Testis (tissue), 3 donors: ENCODE results near the gene DOK3. TPM values are rescaled to one million over a fixed set of nuclear protein-coding genes. Genes with fewer than 3 reads are reported as not detected.

ENCODE experiments used
- DNase-seq: peaks from one replicate; pipeline ENCODE4 v3.0.0-alpha.2; 2019
- H3K27ac ChIP-seq, 2 donors: fragments of 200-600 bp; sonication (generic); one replicate each; pipeline ENCODE4 v1.5.1; 2019
- H3K27me3 ChIP-seq: fragments of 200-600 bp; sonication (generic); one replicate; pipeline ENCODE4 v1.5.1; 2019
- H3K36me3 ChIP-seq: fragments of 200-600 bp; sonication (generic); one replicate; pipeline ENCODE4 v1.5.1; 2017; ENCODE audit warnings: low read depth; ENCODE audit errors: missing control alignments
- H3K4me1 ChIP-seq: fragments of 200-600 bp; sonication (generic); one replicate; pipeline ENCODE4 v1.5.1; 2019
- H3K4me3 ChIP-seq, 2 donors: fragments of 200-600 bp; sonication (generic); one replicate each; pipeline ENCODE4 v1.5.1; 2017 to 2019
- H3K9me3 ChIP-seq: fragments of 200-600 bp; sonication (generic); one replicate; pipeline ENCODE4 v1.5.1; 2017
- POLR2A ChIP-seq: fragments of 450-650 bp; IDR thresholded peaks from one replicate; pipeline ENCODE4 v1.6.1; 2017; ENCODE audit warnings: antibody characterized with exemption, mild to moderate bottlenecking, moderate library complexity
- whole genome bisulfite sequencing, 2 donors: methylation state at CpG; one replicate each; pipeline ENCODE4 v1.1.5; 2018; 5-methylcytosine and 5-hydroxymethylcytosine counted together
- intact Hi-C: fragments of 100-400 bp; cut with DNase I; formaldehyde crosslinking; loops from one replicate; pipeline ENCODE4 v1.15.1; 2023; ENCODE audit warnings: low total_unique reads
- polyA plus RNA-seq: library from polyadenylated mRNA; stranded (reverse); fragments of 350-450 nt; fragmentation: Illumina TruSeq; extraction: RNeasy Lipid Tissue Mini Kit (QIAGEN cat#74804); gene quantifications from one replicate; pipeline ENCODE4 v1.2.3, GENCODE V29; 2014; ENCODE audit warnings: low read depth, low replicate concordance; ENCODE audit not compliant: insufficient read depth
- total RNA-seq, 2 donors: library from RNA; depleted of rRNA; stranded (reverse); fragments of >200 nt; gene quantifications; one replicate each; pipeline ENCODE4 v1.2.3, GENCODE V29; 2016
- TF ChIP-seq, protein P1 (sequence below), 3 experiments: fragments of 450-650 bp in 2 of 3; fragments of 200-600 bp in 1 of 3; sonication (generic) in 1 of 3; IDR thresholded peaks; one replicate each; pipeline ENCODE4 v1.5.1; 2016 to 2019; ENCODE audit warnings: antibody characterized with exemption in 3 of 3, mild to moderate bottlenecking in 2 of 3, moderate library complexity in 1 of 3

Gene DOK3
- total and polyA plus RNA-seq, 3 donors from 2014 or later, result 10.4 to 18.7 (median 10.7) TPM

DNA sequence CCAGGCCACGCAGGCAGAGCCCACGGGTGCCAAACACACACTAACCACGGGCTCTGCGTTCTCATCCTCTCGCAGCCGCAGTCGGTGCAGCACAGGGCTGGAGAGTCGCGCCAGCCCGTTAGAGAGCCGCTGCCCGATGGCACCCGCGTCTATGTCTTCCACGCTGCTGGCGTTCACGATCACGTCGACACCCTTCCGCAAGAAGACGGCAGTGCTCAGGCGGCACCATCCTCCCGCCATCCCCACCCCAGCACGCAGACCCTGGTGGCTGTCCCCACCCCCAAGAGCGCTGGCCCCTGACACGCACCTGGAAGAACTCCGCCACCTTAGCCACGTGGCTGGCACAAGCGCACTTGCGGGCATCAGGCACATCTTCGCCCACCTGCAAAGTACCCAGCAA lies 42.2 kb downstream of the DOK3 start:
- H3K27me3 ChIP-seq, result no peaks in the 10 kb centered on the region
- H3K9me3 ChIP-seq, result no peaks in the 10 kb centered on the region
- no peaks in the 10 kb centered on the region for H3K36me3 ChIP-seq
- no peak for DNase-seq
- peaks cover 10% of the 10 kb centered on the region for H3K4me1 ChIP-seq
- TF ChIP-seq, protein P1, sequence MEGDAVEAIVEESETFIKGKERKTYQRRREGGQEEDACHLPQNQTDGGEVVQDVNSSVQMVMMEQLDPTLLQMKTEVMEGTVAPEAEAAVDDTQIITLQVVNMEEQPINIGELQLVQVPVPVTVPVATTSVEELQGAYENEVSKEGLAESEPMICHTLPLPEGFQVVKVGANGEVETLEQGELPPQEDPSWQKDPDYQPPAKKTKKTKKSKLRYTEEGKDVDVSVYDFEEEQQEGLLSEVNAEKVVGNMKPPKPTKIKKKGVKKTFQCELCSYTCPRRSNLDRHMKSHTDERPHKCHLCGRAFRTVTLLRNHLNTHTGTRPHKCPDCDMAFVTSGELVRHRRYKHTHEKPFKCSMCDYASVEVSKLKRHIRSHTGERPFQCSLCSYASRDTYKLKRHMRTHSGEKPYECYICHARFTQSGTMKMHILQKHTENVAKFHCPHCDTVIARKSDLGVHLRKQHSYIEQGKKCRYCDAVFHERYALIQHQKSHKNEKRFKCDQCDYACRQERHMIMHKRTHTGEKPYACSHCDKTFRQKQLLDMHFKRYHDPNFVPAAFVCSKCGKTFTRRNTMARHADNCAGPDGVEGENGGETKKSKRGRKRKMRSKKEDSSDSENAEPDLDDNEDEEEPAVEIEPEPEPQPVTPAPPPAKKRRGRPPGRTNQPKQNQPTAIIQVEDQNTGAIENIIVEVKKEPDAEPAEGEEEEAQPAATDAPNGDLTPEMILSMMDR (IDR thresholded peaks at IDR 0.05), result no peak
- no peak for TF ChIP-seq POLR2A
- no peak overlapping the region for H3K4me3 ChIP-seq
- intact Hi-C loops, result no loop called here
- 93 to 94% methylated on average over 30 to 31 of the region's 31 CpGs for WGBS, 2 donors
- no peak overlapping the region for H3K27ac ChIP-seq

DNA sequence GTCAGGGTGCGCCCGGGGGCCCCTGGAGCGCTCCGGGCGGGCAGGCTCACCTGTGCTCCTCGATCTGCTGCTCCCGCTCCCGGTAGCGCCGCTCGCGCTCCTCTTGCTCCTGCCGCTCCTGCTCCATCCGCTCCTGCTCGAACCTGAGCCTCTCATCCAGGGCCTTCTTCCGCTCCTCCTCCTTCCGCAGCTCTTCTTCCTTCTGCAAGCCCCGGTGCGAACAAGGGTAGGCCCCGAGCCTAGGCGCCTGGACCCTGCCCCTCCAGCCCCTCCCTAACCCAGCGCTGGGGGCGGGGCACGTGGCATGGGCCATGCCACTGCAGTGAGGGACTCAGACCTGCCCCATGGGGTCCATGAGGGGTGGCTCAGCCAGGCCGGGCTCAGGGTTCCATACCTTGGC lies 42.8 kb downstream of the DOK3 start:
- no peaks in the 10 kb centered on the region for H3K36me3 ChIP-seq

DNA sequence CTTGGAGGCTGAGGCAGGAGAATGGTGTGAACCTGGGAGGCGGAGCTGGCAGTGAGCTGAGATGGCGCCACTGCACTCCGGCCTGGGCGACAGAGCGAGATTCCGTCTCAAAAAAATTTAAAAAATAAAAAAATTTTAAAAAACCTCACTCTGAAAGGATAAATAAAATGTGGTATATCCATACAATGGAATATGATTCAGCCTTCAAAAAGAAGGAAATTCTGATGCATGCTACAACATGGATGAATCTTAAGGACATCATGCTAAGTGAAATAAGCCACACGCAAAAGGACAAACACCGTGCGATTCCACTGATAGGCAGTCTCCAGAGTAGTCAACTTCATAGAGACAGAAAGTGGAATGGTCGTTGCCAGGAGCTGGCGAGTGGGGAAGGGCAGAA lies 44.6 kb downstream of the DOK3 start:
- Histone ChIP-seq H3K27me3 (no peaks in the 10 kb centered on the region), H3K9me3 (no peaks in the 10 kb centered on the region), H3K27ac (no peak overlapping the region), H3K4me1 (no peaks in the 10 kb centered on the region), H3K36me3 (no peaks in the 10 kb centered on the region), H3K4me3 (no peak overlapping the region)
- intact Hi-C loops, result no loop called here
- TF ChIP-seq, protein P1 (IDR thresholded peaks at IDR 0.05), result no peak
- no peak for TF ChIP-seq POLR2A
- no peak for DNase-seq
- WGBS, 2 donors, result 87 to 93% methylated on average over 11 of the region's 11 CpGs

More for the DNA sequence above, 42.8 kb downstream of the DOK3 start:
- H3K27me3 ChIP-seq, result no peaks in the 10 kb centered on the region
- no peak overlapping the region for H3K27ac ChIP-seq
- peaks cover 6% of the 10 kb centered on the region for H3K4me1 ChIP-seq
- H3K9me3 ChIP-seq, result no peaks in the 10 kb centered on the region
- WGBS, 2 donors, result 94 to 96% methylated on average over 24 to 25 of the region's 25 CpGs
- TF ChIP-seq POLR2A, result no peak
- TF ChIP-seq, protein P1 (IDR thresholded peaks at IDR 0.05), result no peak
- no peak overlapping the region for H3K4me3 ChIP-seq
- DNase-seq, result no peak
- intact Hi-C loops, result no loop called here

DNA sequence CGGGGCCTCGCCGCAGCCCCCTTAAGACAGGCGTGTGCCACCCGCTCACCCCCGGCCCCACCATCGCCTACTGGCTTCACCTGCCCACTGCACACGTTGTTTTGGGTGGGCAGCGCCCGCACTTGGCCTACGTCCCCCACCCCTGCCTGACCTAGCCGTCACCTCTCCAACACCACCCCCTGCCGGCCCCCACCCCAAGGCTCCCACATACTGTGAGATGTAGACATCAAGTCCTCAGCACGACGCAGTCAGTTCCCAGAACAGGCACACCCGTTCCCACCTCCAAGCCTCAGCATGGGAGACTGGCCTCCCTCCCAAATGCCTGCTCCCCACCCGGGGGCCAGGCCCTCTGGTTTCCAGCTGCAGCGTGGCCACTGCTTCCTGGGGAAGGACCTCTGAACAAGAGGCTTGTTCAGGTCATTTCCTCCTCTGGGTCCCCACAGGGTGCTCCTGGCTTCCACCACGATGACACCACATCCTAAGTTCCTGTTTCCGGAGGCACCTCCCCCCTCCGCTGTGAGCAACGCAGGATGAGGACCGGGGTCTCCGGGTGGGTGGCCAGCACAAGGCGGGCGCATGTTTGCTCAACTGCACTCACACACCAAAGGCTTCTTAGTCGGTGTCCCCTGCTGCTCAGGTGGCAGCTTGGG lies 47.5 kb downstream of the DOK3 start:
- H3K4me1 ChIP-seq, result no peaks in the 10 kb centered on the region
- DNase-seq, result no peak
- TF ChIP-seq POLR2A, result no peak
- TF ChIP-seq, protein P1 (IDR thresholded peaks at IDR 0.05), result no peak
- H3K36me3 ChIP-seq, result no peaks in the 10 kb centered on the region
- WGBS, 2 donors, result 80 to 88% methylated on average over 23 to 27 of the region's 27 CpGs
- no peaks in the 10 kb centered on the region for H3K9me3 ChIP-seq
- intact Hi-C loops, result no loop called here
- no peak overlapping the region for H3K27ac ChIP-seq
- no peak overlapping the region for H3K4me3 ChIP-seq
- H3K27me3 ChIP-seq, result no peaks in the 10 kb centered on the region
